Measurements from ENCODE around the gene GNGT1.

Gene GNGT1

GRCh38 chr7:93890041-93890463 lies 16.3 kb upstream of the GNGT1 start:
- no peaks in the 10 kb centered on the region for H3K27me3 ChIP-seq (ENCODE audit: insufficient read depth, insufficient read length)
- H3K9me3 ChIP-seq (ENCODE audit: insufficient read depth, low read length): no peaks in the 10 kb centered on the region
- no peak for TF ChIP-seq ZNF274 (IDR thresholded peaks at IDR 0.05; ENCODE audit: low read depth, low read length)
- peak; percentile 32 for DNase-seq (ENCODE audit: low read depth, low spot score)
- H3K4me3 ChIP-seq (ENCODE audit: insufficient read length, low read depth): peak overlapping the region; percentile 61
- peaks cover 11% of the 10 kb centered on the region for H3K36me3 ChIP-seq (ENCODE audit: insufficient read depth, insufficient read length, low read length)
- peak overlapping the region; percentile 77 for H3K9ac ChIP-seq (ENCODE audit: insufficient read length, low read depth)
- H3K4me1 ChIP-seq (ENCODE audit: insufficient read depth, insufficient read length): no peaks in the 10 kb centered on the region

- Histone ChIP-seq H3K36me3 (ENCODE audit: insufficient read depth, insufficient read length, low read length) (peaks cover 6% of the 10 kb centered on the region), H3K4me1 (ENCODE audit: insufficient read depth, insufficient read length) (no peaks in the 10 kb centered on the region), H3K9ac (ENCODE audit: insufficient read length, low read depth) (peak within 1 kb of the TSS; percentile 77), H3K9me3 (ENCODE audit: insufficient read depth, low read length) (no peaks in the 10 kb centered on the region), H3K4me3 (ENCODE audit: insufficient read length, low read depth) (peak within 1 kb of the TSS; percentile 61), H3K27me3 (ENCODE audit: insufficient read depth, insufficient read length) (no peaks in the 10 kb centered on the region)
- TF ChIP-seq YY1 (IDR thresholded peaks at IDR 0.05; ENCODE audit: insufficient read depth, insufficient read length) (no peak), SUZ12 (IDR thresholded peaks at IDR 0.05; ENCODE audit: extremely low read depth, insufficient read depth, insufficient read length) (no peak), ZNF274 (IDR thresholded peaks at IDR 0.05; ENCODE audit: low read depth, low read length) (no peak)
- DNase-seq (ENCODE audit: low read depth, low spot score): peak; percentile 43
Measured at GRCh38 chr7:93890464-93891068, 15.8 kb upstream of the GNGT1 start, which contains the start of gene TFPI2. TSS of gene TFPI2 (minus strand) at chr7:93890753. CDS start at chr7:93890678, 75 bp downstream.

DNA sequence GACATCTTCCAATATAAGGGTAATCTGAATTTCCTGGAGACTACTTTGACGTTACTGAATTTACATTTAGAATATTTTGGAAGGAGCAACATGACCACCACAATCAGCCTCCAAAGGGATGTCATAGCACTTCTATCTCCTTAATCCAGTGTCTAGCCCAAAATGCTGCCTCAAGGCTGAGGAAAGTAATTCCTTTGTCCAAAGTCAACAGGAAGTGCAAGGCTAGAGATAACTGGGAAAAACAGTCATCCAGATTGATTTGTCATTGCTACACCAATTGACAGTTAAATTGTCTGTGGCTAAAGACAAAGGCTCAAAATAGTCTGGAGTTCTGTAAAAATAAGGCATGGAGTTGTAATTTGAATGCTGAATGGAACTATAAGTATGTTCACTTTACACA lies 11.9 kb upstream of the GNGT1 start:
- Histone ChIP-seq H3K9ac (ENCODE audit: insufficient read length, low read depth) (no peak overlapping the region), H3K9me3 (ENCODE audit: insufficient read depth, low read length) (no peaks in the 10 kb centered on the region), H3K27me3 (ENCODE audit: insufficient read depth, insufficient read length) (no peaks in the 10 kb centered on the region), H3K4me3 (ENCODE audit: insufficient read length, low read depth) (no peak overlapping the region), H3K4me1 (ENCODE audit: insufficient read depth, insufficient read length) (no peaks in the 10 kb centered on the region), H3K36me3 (ENCODE audit: insufficient read depth, insufficient read length, low read length) (no peaks in the 10 kb centered on the region)
- no peak for DNase-seq (ENCODE audit: low read depth, low spot score)
- no peak for TF ChIP-seq YY1 (IDR thresholded peaks at IDR 0.05; ENCODE audit: insufficient read depth, insufficient read length)
- TF ChIP-seq ZNF274 (IDR thresholded peaks at IDR 0.05; ENCODE audit: low read depth, low read length): no peak
- TF ChIP-seq SUZ12 (IDR thresholded peaks at IDR 0.05; ENCODE audit: extremely low read depth, insufficient read depth, insufficient read length): no peak

DNA sequence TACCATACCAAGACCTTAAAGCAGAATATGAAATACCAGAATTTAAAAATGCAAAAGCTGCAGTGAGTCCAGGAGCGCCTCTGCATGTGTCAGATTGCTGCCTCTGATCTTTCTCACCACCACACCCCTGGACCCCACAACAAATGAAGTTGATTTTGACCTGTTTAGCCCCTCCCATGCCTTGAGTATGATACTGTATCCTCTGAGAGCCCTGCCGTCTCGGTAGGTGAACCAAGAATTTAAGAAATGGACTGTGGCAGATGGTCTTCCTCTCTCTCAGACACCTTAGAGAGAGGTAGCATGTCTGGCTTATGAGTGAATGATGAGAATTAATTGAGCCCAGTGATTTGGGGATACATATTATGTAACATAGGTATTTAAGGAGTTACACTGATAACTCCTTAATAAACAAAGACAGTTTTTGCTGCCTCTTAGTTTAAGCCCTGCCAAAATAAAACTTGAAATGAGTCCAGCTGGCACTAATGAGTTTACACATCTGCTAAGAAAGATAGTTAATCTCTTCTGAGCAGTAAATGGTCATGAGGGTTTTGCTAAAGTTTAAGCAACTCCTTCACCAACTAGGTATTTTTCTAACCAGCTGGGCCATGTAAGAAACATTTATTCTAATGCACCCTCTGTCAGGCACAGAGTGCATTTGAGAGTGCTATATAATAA lies 11.3 kb upstream of the GNGT1 start:
- Histone ChIP-seq H3K9ac (ENCODE audit: insufficient read length, low read depth) (no peak overlapping the region), H3K4me1 (ENCODE audit: insufficient read depth, insufficient read length) (no peaks in the 10 kb centered on the region), H3K4me3 (ENCODE audit: insufficient read length, low read depth) (no peak overlapping the region), H3K36me3 (ENCODE audit: insufficient read depth, insufficient read length, low read length) (no peaks in the 10 kb centered on the region), H3K9me3 (ENCODE audit: insufficient read depth, low read length) (no peaks in the 10 kb centered on the region), H3K27me3 (ENCODE audit: insufficient read depth, insufficient read length) (no peaks in the 10 kb centered on the region)
- no peak for TF ChIP-seq SUZ12 (IDR thresholded peaks at IDR 0.05; ENCODE audit: extremely low read depth, insufficient read depth, insufficient read length)
- no peak for DNase-seq (ENCODE audit: low read depth, low spot score)

- H3K9ac ChIP-seq (ENCODE audit: insufficient read length, low read depth): no peak overlapping the region
- DNase-seq (ENCODE audit: low read depth, low spot score): no peak
- no peaks in the 10 kb centered on the region for H3K36me3 ChIP-seq (ENCODE audit: insufficient read depth, insufficient read length, low read length)
- no peak for TF ChIP-seq YY1 (IDR thresholded peaks at IDR 0.05; ENCODE audit: insufficient read depth, insufficient read length)
- TF ChIP-seq SUZ12 (IDR thresholded peaks at IDR 0.05; ENCODE audit: extremely low read depth, insufficient read depth, insufficient read length): no peak
- no peak for TF ChIP-seq ZNF274 (IDR thresholded peaks at IDR 0.05; ENCODE audit: low read depth, low read length)
- H3K9me3 ChIP-seq (ENCODE audit: insufficient read depth, low read length): no peaks in the 10 kb centered on the region
- no peak overlapping the region for H3K4me3 ChIP-seq (ENCODE audit: insufficient read length, low read depth)
- H3K27me3 ChIP-seq (ENCODE audit: insufficient read depth, insufficient read length): no peaks in the 10 kb centered on the region
- H3K4me1 ChIP-seq (ENCODE audit: insufficient read depth, insufficient read length): no peaks in the 10 kb centered on the region
Measured at GRCh38 chr7:93895859-93896600, 10.3 kb upstream of the GNGT1 start.

- Histone ChIP-seq H3K9me3 (ENCODE audit: insufficient read depth, low read length) (no peaks in the 10 kb centered on the region), H3K27me3 (ENCODE audit: insufficient read depth, insufficient read length) (no peaks in the 10 kb centered on the region), H3K9ac (ENCODE audit: insufficient read length, low read depth) (no peak overlapping the region), H3K36me3 (ENCODE audit: insufficient read depth, insufficient read length, low read length) (no peaks in the 10 kb centered on the region), H3K4me3 (ENCODE audit: insufficient read length, low read depth) (no peak overlapping the region), H3K4me1 (ENCODE audit: insufficient read depth, insufficient read length) (no peaks in the 10 kb centered on the region)
- TF ChIP-seq ZNF274 (IDR thresholded peaks at IDR 0.05; ENCODE audit: low read depth, low read length) (no peak), YY1 (IDR thresholded peaks at IDR 0.05; ENCODE audit: insufficient read depth, insufficient read length) (no peak), SUZ12 (IDR thresholded peaks at IDR 0.05; ENCODE audit: extremely low read depth, insufficient read depth, insufficient read length) (no peak)
- no peak for DNase-seq (ENCODE audit: low read depth, low spot score)
Measured at GRCh38 chr7:93897680-93898079, 8.7 kb upstream of the GNGT1 start.

DNA sequence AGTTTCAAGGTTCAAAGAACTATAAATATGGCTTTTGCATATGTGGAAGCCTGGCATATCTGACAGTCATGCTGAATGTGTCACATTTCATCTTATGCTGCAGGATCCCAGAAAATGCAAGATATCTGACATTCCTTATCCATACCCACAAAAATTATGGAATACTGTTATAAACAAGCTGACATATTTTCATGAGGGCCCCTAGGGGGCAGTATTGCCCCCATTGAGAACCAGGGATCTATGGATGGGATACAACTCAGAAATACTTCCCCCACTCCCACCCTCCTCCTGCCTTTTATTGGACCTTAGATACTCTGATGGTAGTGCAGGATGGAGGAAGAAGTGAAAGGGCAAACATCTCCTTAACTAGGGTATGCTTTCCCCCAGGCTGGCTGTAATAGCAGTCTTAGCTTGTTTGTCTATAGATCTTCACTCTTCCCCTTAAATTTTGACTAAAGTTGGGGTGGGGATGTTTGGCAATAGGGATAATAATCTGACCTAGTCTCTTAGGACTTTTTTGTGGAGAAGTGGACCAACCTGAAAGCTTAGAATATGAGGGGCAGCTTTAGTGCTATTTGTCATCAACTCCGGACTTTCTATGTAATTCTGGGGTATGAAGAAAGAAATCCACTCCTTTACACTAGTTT lies 3.5 kb upstream of the GNGT1 start:
- Histone ChIP-seq H3K9ac (ENCODE audit: insufficient read length, low read depth) (no peak overlapping the region), H3K4me1 (ENCODE audit: insufficient read depth, insufficient read length) (no peaks in the 10 kb centered on the region), H3K9me3 (ENCODE audit: insufficient read depth, low read length) (no peaks in the 10 kb centered on the region), H3K4me3 (ENCODE audit: insufficient read length, low read depth) (no peak overlapping the region), H3K27me3 (ENCODE audit: insufficient read depth, insufficient read length) (no peaks in the 10 kb centered on the region), H3K36me3 (ENCODE audit: insufficient read depth, insufficient read length, low read length) (no peaks in the 10 kb centered on the region)
- peak; percentile 57 for DNase-seq (ENCODE audit: low read depth, low spot score)
- TF ChIP-seq YY1 (IDR thresholded peaks at IDR 0.05; ENCODE audit: insufficient read depth, insufficient read length) (no peak), ZNF274 (IDR thresholded peaks at IDR 0.05; ENCODE audit: low read depth, low read length) (no peak), SUZ12 (IDR thresholded peaks at IDR 0.05; ENCODE audit: extremely low read depth, insufficient read depth, insufficient read length) (no peak)
